Naive B cell (primary cell): Measurements from ENCODE around the gene P2RX1. TPM values are rescaled to one million over a fixed set of nuclear protein-coding genes. Genes with fewer than 3 reads are reported as not detected.
A peak's percentile ranks its signal among the peaks of the same experiment; 100 is the strongest.

ENCODE experiments used
- ATAC-seq, 2 donors: fragments of 150-1000 bp; cut with Tn5 transposase; 2 replicates each; pipeline ENCODE4 v1.10.0; 2021; ENCODE audit warnings: low read depth in 2 of 2, mild to moderate bottlenecking in 2 of 2, moderate library complexity in 2 of 2
- DNase-seq: peaks from one replicate; pipeline ENCODE4 v3.0.0; 2022
- H3K27ac Mint-ChIP-seq, 6 donors: one replicate each; pipeline ENCODE4 v1.8.0; 2020 to 2022; ENCODE audit warnings: mild to moderate bottlenecking in 6 of 6, mixed read lengths in 6 of 6, moderate library complexity in 5 of 6, inconsistent platforms in 2 of 6
- H3K27me3 Mint-ChIP-seq, 3 donors: one replicate each; pipeline ENCODE4 v1.8.0; 2021 to 2022; ENCODE audit warnings: mixed read lengths in 3 of 3, mild to moderate bottlenecking in 1 of 3
- H3K36me3 Mint-ChIP-seq, 2 donors: one replicate each; pipeline ENCODE4 v1.8.0; 2020 to 2022; ENCODE audit warnings: mixed read lengths in 2 of 2, inconsistent platforms in 1 of 2, mild to moderate bottlenecking in 1 of 2
- H3K4me1 Mint-ChIP-seq, 3 donors: one replicate each; pipeline ENCODE4 v1.8.0; 2020 to 2022; ENCODE audit warnings: mixed read lengths in 3 of 3, inconsistent platforms in 1 of 3, mild to moderate bottlenecking in 1 of 3, moderate library complexity in 1 of 3
- H3K4me3 Mint-ChIP-seq, 8 donors: one replicate each; pipeline ENCODE4 v1.8.0; 2020 to 2022; ENCODE audit warnings: mild to moderate bottlenecking in 8 of 8, mixed read lengths in 8 of 8, moderate library complexity in 8 of 8, inconsistent platforms in 2 of 8
- H3K9me3 Mint-ChIP-seq, 7 donors: one replicate each; pipeline ENCODE4 v1.8.0; 2020 to 2022; ENCODE audit warnings: mixed read lengths in 7 of 7, mild to moderate bottlenecking in 5 of 7, inconsistent platforms in 2 of 7, moderate library complexity in 1 of 7
- polyA plus RNA-seq, 6 donors: library from polyadenylated mRNA; unstranded; fragments of 300-500 nt; fragmentation: Illumina TruSeq; gene quantifications; one replicate each; pipeline ENCODE4 v1.2.3, GENCODE V29; 2021; ENCODE audit warnings: low read depth in 6 of 6

Gene P2RX1
- polyA plus RNA-seq, 6 donors from 2014 or later: 2.3 to 20.2 (median 15.1) TPM

DNA sequence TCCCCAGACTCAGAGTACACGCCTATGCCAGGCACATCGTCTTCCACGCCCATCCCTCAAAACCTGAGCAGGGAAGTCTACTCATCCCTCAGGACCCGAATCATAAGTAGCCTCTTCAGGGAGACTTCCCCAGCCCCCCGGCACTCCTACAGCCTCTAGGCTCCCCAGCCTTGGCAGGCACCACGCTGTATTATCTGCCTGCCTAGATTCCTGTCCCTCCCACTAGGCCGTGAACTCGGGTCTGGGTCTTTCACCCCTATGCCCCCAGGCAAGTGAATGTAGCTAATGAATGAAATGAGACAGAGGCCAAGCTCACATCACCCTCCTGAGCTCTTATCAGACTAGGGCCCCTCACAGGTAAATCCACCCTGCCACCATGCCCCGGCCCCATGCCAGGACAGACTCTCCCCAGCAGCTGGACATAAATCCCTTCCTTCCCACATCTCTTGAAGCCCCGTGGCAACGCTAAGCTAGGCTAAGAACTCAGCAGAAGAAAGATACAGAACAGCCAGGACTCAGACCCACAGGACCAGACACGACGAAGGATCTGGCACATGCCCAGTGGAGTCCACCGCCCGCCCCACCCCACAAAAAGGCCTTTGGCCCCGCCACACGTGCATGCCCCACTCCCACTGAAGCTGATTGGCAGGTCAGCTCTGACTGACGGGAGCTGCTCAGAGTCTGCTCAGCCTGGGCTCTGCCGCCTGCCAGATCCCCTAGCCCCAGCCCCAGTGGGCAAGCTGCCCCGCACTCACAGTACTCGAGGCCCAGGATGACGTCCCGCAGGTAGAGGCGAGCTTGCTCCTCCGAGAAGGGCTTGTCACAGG, 36.5 kb downstream of the P2RX1 start:
- ATAC-seq: no peak
- Mint-ChIP-seq H3K9me3 (no peaks in the 10 kb centered on the region), H3K36me3 (peaks cover 0 to 4% of the 10 kb centered on the region in 2 donors), H3K4me1 (peaks cover 0 to 7% (median 1%) of the 10 kb centered on the region in 3 donors), H3K27ac (peak overlapping the region in 2 of 6 donors; percentile 57 to 72), H3K4me3 (no peak overlapping the region), H3K27me3 (no peaks in the 10 kb centered on the region)
- DNase-seq: no peak

DNA sequence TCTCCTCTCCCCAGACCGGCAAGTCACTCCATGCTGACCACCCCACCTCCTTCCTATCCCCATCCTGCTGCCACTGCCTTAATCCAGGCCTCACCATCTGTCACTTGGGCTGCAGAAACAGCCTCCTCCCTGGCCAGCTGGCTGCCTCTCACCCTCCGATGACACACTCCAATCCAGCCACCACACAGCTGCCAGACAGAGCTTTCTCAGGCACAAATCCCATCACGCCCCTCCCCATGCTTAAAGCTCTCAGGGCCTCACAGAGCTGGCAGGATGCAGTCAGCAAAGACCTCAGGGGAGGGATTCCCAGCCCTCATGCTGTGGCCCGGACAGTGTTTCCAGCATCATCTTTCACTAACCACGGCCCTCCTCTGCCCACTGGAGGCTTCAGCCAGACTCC, 37.1 kb downstream of the P2RX1 start:
- Mint-ChIP-seq H3K27ac (peak overlapping the region in 1 of 6 donors; percentile 34), H3K4me3 (no peak overlapping the region), H3K9me3 (no peaks in the 10 kb centered on the region), H3K36me3 (peaks cover under 1 to 4% of the 10 kb centered on the region in 2 donors), H3K4me1 (peaks cover 0 to 7% (median 0%) of the 10 kb centered on the region in 3 donors), H3K27me3 (no peaks in the 10 kb centered on the region)
- DNase-seq: no peak
- no peak for ATAC-seq

DNA sequence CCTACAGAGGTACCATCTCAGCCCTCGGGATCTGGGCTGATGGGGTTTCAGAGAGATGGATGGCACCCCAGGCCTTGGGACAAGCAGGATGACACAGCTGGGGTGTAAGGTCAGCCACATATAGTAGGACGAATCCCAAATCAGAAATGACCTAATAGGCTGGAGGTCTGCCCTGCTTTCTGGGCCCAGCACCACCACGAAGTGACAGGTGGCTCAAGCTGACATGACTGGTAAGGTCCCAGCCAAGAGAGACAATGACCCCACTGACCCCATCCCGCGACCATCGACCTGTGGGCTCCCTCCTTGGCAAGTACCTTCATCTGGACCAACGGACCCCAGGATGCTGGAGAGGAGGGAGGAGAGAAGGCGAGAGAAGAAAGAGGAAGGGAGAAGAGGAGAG, 39.0 kb downstream of the P2RX1 start:
- Mint-ChIP-seq H3K9me3 (no peaks in the 10 kb centered on the region), H3K36me3 (peaks cover 7 to 10% of the 10 kb centered on the region in 2 donors), H3K27ac (peak overlapping the region in 1 of 6 donors; percentile 36), H3K4me3 (no peak overlapping the region), H3K4me1 (peaks cover 0 to 4% (median 0%) of the 10 kb centered on the region in 3 donors), H3K27me3 (no peaks in the 10 kb centered on the region)
- DNase-seq (no peak), ATAC-seq (no peak)

DNA sequence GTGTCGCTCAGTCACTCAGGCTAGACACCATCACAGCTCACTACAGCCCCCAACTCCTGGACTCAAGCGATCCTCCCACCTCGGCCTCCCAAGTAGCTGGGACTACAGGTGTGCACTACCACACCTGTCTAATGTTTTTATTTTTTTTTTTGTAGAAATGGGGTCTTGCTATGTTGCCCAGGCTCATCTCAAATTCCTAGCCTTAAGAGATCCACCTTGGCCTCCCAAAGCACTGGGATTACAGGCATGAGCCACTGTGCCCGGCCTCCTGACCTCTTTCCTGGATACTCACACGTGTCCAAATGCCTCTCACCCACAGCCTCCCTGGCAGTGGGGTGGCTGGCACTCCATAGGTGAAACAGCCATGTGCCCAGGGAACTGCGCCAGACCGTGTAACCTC, 40.9 kb downstream of the P2RX1 start:
- Mint-ChIP-seq H3K27ac (peak overlapping the region in 1 of 6 donors; percentile 73), H3K36me3 (peaks cover 10 to 15% of the 10 kb centered on the region in 2 donors), H3K9me3 (no peaks in the 10 kb centered on the region), H3K4me1 (peaks cover 7 to 12% (median 11%) of the 10 kb centered on the region in 3 donors), H3K4me3 (no peak overlapping the region), H3K27me3 (no peaks in the 10 kb centered on the region)
- ATAC-seq (no peak), DNase-seq (no peak)

DNA sequence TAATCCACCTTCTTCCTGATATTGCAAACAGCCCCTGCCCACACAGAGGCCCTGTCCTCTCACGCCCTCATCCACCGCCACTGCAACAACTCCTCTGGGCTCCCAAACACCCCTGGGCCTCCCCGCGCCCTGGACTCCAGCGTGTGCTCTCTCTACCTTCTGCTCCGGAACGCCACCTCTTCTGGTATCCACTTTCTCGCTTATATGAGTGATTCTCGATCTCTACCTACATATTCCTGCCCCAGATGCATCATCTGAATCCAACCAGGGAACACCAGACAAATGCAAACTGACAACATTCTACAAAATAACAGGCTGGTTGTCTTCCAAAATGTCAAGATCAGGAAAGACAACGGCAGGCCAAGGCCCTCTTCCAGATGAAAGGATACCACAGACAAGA, 42.4 kb downstream of the P2RX1 start:
- no peak for DNase-seq
- ATAC-seq: no peak
- Mint-ChIP-seq H3K4me1 (peaks cover 7 to 12% (median 7%) of the 10 kb centered on the region in 3 donors), H3K9me3 (no peaks in the 10 kb centered on the region), H3K36me3 (peaks cover 6 to 15% of the 10 kb centered on the region in 2 donors), H3K27ac (peak overlapping the region in 1 of 6 donors; percentile 57), H3K4me3 (no peak overlapping the region), H3K27me3 (no peaks in the 10 kb centered on the region)

DNA sequence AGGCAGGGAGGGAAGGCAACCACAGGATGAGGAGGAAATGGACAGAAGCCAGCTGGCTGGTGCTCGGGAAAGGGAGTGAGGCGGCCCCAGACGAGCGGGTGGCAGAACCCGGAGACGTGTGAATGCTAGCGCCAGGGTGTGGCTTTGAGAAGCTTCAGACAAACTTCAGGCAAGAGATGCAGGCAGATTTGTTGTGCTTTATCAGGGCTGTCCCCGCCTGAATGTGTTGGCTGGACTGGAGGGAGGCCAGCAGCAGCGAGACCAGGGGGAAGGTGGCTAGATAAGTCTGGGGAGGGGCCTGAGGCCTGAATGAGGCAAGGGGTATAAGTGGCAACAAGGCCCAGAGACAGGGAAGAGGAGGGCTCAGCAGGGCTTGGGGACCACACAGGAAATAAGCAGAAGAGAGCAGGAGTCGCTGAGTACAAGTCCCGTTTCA, 45.4 kb downstream of the P2RX1 start:
- H3K27me3 Mint-ChIP-seq: no peaks in the 10 kb centered on the region
- H3K4me3 Mint-ChIP-seq: peak overlapping the region in 4 of 8 donors; percentile 21 to 50 (median 36)
- ATAC-seq: peak; percentile 39 to 78
- DNase-seq: no peak
- H3K9me3 Mint-ChIP-seq: no peaks in the 10 kb centered on the region
- peaks cover 7 to 12% (median 7%) of the 10 kb centered on the region in 3 donors for H3K4me1 Mint-ChIP-seq
- peak overlapping the region in 5 of 6 donors; percentile 77 to 87 (median 82) for H3K27ac Mint-ChIP-seq
- peaks cover 6 to 15% of the 10 kb centered on the region in 2 donors for H3K36me3 Mint-ChIP-seq

DNA sequence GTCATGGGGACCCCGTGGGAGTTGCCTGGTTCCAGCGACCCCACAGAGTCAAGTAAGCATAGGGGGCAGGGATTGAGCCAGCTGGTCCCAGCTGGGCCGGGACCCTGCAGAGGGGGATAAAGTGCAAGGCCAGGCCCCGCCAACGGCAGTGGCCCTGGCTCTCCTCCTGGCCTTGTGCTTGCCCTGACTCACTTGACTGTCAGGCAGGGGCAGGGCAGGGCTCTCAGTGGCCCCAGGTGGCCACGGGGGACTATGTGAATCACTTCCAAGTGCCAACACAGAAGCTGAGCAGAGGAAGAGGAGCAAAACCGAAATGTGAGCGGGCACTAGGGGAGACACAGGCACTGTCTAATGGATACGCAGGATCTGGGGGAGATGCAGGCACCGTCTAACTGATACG, 48.7 kb downstream of the P2RX1 start:
- Mint-ChIP-seq H3K27me3 (no peaks in the 10 kb centered on the region), H3K27ac (peak overlapping the region in 4 of 6 donors; percentile 47 to 91 (median 79)), H3K36me3 (peaks cover 0 to 8% of the 10 kb centered on the region in 2 donors), H3K9me3 (no peaks in the 10 kb centered on the region), H3K4me3 (no peak overlapping the region), H3K4me1 (peaks cover 7 to 12% (median 7%) of the 10 kb centered on the region in 3 donors)
- no peak for DNase-seq
- no peak for ATAC-seq

DNA sequence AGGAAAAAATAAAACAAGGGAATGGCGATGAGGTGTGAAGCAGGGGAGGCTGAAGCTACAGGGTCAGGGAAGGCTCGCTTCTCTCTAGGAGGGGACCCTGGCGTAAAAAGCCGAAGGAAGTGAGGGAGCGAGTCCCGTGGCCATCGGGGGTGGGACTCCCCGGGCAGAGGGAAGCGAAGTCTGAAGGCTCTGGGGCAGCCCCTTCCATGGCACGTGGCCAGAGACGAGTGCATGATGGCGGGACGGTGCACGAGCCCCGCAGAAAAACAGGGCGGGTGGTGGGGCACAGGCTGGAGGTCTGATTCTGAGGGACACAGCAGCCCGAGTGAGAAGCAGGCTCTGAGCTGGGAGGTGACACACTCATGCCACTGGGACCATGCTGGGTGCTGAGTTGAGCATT, 49.2 kb downstream of the P2RX1 start:
- Mint-ChIP-seq H3K27me3 (no peaks in the 10 kb centered on the region), H3K36me3 (peaks cover 0 to 8% of the 10 kb centered on the region in 2 donors), H3K27ac (peak overlapping the region in 4 of 6 donors; percentile 2 to 91 (median 74)), H3K4me1 (peaks cover 7 to 12% (median 7%) of the 10 kb centered on the region in 3 donors), H3K4me3 (no peak overlapping the region), H3K9me3 (no peaks in the 10 kb centered on the region)
- no peak for ATAC-seq
- no peak for DNase-seq

DNA sequence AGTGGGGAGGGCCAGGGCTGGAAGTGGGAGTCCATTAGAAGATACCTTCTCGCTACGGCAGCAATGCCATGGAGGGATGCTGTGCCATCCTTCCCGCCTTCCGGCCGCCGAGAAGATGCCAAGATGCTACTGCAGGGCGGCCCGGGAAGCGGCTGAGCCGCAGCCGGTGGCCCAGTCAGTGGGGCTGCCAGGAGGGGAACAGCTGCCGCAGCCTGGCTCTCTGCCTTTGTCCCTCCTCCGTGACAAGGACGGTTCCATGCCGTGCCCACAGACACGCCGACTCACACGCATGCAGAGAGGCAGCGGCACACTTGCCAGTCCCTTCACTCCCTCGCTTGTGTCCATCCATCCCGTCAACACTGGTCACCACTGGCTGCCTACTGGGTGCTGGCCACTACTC, 50.0 kb downstream of the P2RX1 start:
- peaks cover 0 to 8% of the 10 kb centered on the region in 2 donors for H3K36me3 Mint-ChIP-seq
- H3K9me3 Mint-ChIP-seq: no peaks in the 10 kb centered on the region
- no peaks in the 10 kb centered on the region for H3K27me3 Mint-ChIP-seq
- H3K4me3 Mint-ChIP-seq: no peak overlapping the region
- DNase-seq: no peak
- ATAC-seq: no peak
- H3K4me1 Mint-ChIP-seq: peaks cover 6 to 7% (median 7%) of the 10 kb centered on the region in 3 donors
- H3K27ac Mint-ChIP-seq: no peak overlapping the region

DNA sequence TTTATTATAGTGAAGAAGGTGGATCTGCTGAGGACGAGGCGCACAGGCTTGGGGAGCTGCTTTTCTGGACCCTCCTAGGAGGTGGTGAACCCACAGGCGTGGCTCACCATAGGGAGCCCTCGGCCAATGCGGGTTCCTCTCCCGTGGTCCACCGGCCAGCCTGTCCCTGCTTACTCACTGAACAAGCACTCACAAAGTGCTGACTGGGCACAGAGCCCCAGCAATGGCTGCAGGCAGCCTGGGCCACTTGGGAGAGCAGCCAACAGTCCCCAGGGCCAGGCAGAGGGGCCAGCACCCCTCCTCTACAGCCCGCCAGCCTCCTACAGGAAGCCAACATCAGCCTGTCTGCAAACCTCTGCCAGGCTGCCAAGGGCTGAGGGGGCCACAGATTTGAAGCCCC, 51.1 kb downstream of the P2RX1 start:
- DNase-seq: no peak
- H3K36me3 Mint-ChIP-seq: no peaks in the 10 kb centered on the region
- no peaks in the 10 kb centered on the region for H3K27me3 Mint-ChIP-seq
- no peaks in the 10 kb centered on the region for H3K4me1 Mint-ChIP-seq
- no peak for ATAC-seq
- no peak overlapping the region for H3K4me3 Mint-ChIP-seq
- H3K9me3 Mint-ChIP-seq: no peaks in the 10 kb centered on the region
- peak overlapping the region in 1 of 6 donors; percentile 76 for H3K27ac Mint-ChIP-seq

DNA sequence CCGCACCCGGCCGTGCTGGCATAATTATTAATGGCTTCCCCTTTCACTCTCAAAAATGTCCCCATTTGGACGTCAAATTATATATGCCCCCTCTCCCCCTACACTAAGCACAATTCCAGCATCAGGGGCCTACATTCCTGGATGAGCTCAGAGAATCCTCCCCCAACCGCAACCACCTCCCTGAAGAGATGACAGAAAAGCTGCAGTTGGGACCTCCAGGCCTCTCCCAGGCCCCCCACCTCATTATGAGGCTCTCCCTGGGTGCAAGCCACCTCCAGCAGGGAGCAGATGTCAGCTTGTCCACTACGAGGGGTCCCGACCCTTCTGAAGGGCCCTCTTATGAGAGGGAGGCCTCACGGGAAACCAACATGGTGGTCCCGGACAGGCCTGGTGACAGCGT, 51.7 kb downstream of the P2RX1 start:
- no peak overlapping the region for H3K4me3 Mint-ChIP-seq
- H3K27ac Mint-ChIP-seq: peak overlapping the region in 1 of 6 donors; percentile 15
- no peaks in the 10 kb centered on the region for H3K27me3 Mint-ChIP-seq
- no peak for DNase-seq
- no peak for ATAC-seq
- H3K36me3 Mint-ChIP-seq: no peaks in the 10 kb centered on the region
- no peaks in the 10 kb centered on the region for H3K4me1 Mint-ChIP-seq
- no peaks in the 10 kb centered on the region for H3K9me3 Mint-ChIP-seq

DNA sequence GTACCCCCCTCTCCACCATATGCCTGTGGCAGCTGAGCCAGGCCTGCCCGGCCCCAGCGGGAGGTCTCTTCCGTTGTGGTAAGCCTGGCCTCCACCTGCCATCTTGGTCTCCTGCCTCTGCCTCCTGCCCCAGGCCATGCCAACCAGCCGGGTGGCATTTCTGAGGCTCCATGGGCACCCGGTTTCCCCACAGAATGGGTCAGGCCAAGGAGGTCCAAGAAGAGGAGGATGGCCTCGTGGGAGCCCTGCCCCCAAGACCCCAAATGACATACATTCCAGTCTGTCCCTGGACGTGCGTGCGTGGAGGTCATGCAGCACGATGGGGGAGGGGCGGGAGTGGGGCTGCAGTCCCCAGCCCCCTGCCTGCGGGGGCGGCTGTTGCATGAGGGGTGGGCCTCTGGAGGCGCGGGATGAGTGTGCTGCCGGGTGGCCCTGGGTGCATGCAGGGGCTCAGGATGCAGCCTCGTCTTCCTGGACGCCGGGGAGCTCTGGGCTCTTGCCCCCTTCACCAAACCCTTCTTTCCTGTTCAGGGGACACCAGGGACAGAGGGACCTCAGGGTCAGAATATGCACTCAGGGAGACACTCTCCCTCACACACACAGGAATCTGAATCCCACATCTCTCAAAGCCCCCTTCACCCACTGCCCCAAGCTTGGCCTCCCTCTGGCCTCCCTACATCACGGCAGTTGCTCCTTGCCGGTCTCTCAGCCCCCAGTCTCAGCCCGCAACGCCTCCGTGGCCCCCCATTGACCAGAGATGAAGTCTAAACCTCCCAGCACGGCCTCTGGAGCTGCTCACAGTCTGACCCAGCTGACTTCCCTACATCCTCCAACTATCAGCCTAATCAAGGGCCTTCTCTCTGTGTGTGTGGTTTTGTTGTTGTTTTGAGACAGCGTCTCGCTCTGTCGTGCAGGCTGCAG, 54.2 kb downstream of the P2RX1 start:
- Mint-ChIP-seq H3K27ac (no peak overlapping the region), H3K9me3 (no peaks in the 10 kb centered on the region), H3K27me3 (peaks cover 0 to 4% (median 0%) of the 10 kb centered on the region in 3 donors), H3K36me3 (no peaks in the 10 kb centered on the region), H3K4me1 (no peaks in the 10 kb centered on the region), H3K4me3 (no peak overlapping the region)
- ATAC-seq: no peak
- no peak for DNase-seq

DNA sequence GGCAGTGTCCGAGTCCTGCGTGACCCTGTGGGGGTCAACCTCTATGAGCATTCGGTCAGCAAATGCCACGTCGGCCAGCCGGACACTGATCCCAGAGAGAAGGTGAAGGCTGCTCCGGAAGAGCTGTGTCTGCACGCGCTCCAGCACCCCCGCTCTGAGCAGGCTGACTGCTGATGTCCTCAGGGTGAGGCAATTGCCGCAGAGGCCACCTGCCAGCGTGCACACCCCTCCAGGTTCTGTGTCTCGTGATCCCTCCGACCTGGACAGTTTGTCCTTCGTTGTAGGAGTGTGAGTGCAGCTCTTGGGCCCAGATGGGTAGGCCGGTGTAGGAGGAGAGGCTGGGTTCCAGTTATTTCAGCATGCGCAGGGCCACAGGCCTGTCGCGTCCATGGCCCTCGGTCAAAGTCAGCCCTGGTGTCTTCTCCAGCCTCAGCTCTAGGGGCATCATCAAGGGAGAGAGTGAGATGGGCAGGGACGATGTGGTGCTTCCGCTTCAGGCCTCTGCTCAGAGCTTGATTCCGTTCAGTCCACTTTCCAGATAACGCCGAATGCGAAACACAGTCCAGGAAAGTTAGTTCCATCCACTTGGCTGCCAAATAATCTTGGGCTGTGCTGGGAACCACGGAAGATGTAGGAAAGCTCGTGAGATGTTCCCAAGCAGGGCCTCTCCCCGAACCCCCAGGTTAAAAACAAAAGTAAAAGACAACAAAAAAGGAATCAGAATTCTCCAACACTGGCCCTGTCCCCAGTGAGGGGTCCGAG, 55.1 kb downstream of the P2RX1 start:
- ATAC-seq: no peak
- no peaks in the 10 kb centered on the region for H3K4me1 Mint-ChIP-seq
- DNase-seq: no peak
- peak overlapping the region in 1 of 8 donors; percentile 25 for H3K4me3 Mint-ChIP-seq
- peak overlapping the region in 1 of 6 donors; percentile 88 for H3K27ac Mint-ChIP-seq
- peaks cover 0 to 8% (median 0%) of the 10 kb centered on the region in 3 donors for H3K27me3 Mint-ChIP-seq
- no peaks in the 10 kb centered on the region for H3K9me3 Mint-ChIP-seq
- no peaks in the 10 kb centered on the region for H3K36me3 Mint-ChIP-seq
